ENCODE data around the gene TAF3.

- TF ChIP-seq ZEB2 (tag by site-specific recombination; IDR thresholded peaks at IDR 0.05) (no peak), CTCF (tag by site-specific recombination; IDR thresholded peaks at IDR 0.05) (no peak), KLF16 (tag by site-specific recombination; IDR thresholded peaks at IDR 0.05) (no peak), ZBTB21 (tag by site-specific recombination; IDR thresholded peaks at IDR 0.05) (no peak), ZNF266 (tag by site-specific recombination; IDR thresholded peaks at IDR 0.05; ENCODE audit: low read depth) (no peak), ZBTB49 (tag by site-specific recombination; IDR thresholded peaks at IDR 0.05; ENCODE audit: low read depth) (no peak), REST (tag by site-specific recombination; IDR thresholded peaks at IDR 0.05) (no peak), YY1 (tag by site-specific recombination; IDR thresholded peaks at IDR 0.05) (no peak), ZNF670 (tag by site-specific recombination; IDR thresholded peaks at IDR 0.05; ENCODE audit: low read depth) (no peak), SP2 (tag by site-specific recombination; IDR thresholded peaks at IDR 0.05) (no peak), ZNF629 (tag by site-specific recombination; IDR thresholded peaks at IDR 0.05) (no peak), PATZ1 (tag by site-specific recombination; IDR thresholded peaks at IDR 0.05) (no peak), ZNF843 (tag by site-specific recombination; IDR thresholded peaks at IDR 0.05) (no peak)
These were observed 83.0 kb downstream of the TAF3 start for GRCh38 chr10:7901256-7901655.

Measured in HEK293 (cell line).